H9 (cell line): ENCODE measurements around the gene SCEL. TPM values are rescaled to one million over a fixed set of nuclear protein-coding genes. Genes with fewer than 3 reads are reported as not detected.

ENCODE experiments used
- DNase-seq: peaks from one replicate; pipeline ENCODE4 v3.0.0-alpha.2; 2017
- H2AFZ ChIP-seq: one replicate; pipeline ENCODE4 v1.6.1; 2013; ENCODE audit warnings: mild to moderate bottlenecking, low read length, control low read depth, moderate library complexity
- H2AK5ac ChIP-seq: 2 replicates; pipeline ENCODE4 v1.6.1; 2013; ENCODE audit warnings: low read length, control low read depth, mixed read lengths; ENCODE audit not compliant: insufficient read length
- H2BK120ac ChIP-seq: one replicate; pipeline ENCODE4 v1.6.1; 2013; ENCODE audit warnings: low read depth, mild to moderate bottlenecking, low read length, control low read depth, inconsistent platforms; ENCODE audit not compliant: poor library complexity, severe bottlenecking
- H2BK12ac ChIP-seq: 2 replicates; pipeline ENCODE4 v1.6.1; 2013; ENCODE audit warnings: low read length, control low read depth, mixed read lengths, low read depth; ENCODE audit not compliant: insufficient read length
- H2BK15ac ChIP-seq: 2 replicates; pipeline ENCODE4 v1.6.1; 2013; ENCODE audit warnings: low read depth, low read length, control low read depth
- H2BK20ac ChIP-seq: one replicate; pipeline ENCODE4 v1.6.1; 2013; ENCODE audit warnings: low read depth, mild to moderate bottlenecking, low read length, control low read depth, inconsistent platforms; ENCODE audit not compliant: poor library complexity, severe bottlenecking
- H2BK5ac ChIP-seq: 2 replicates; pipeline ENCODE4 v1.6.1; 2013; ENCODE audit warnings: low read length, control low read depth, mixed read lengths; ENCODE audit not compliant: insufficient read length
- H3K14ac ChIP-seq: 2 replicates; pipeline ENCODE4 v1.6.1; 2013; ENCODE audit warnings: low read length, control low read depth; ENCODE audit not compliant: insufficient read depth
- H3K18ac ChIP-seq: 2 replicates; pipeline ENCODE4 v1.6.1; 2013; ENCODE audit warnings: low read depth, mild to moderate bottlenecking, mixed read lengths, low read length, control low read depth; ENCODE audit not compliant: insufficient read length
- H3K23ac ChIP-seq: 2 replicates; pipeline ENCODE4 v1.6.1; 2013; ENCODE audit warnings: low read length, control low read depth, mixed read lengths, low read depth; ENCODE audit not compliant: insufficient read length
- H3K23me2 ChIP-seq: 2 replicates; pipeline ENCODE4 v1.6.1; 2013; ENCODE audit warnings: low read depth, mild to moderate bottlenecking, mixed read lengths, low read length, control low read depth; ENCODE audit not compliant: insufficient read length, poor library complexity, severe bottlenecking
- H3K27ac ChIP-seq: 2 replicates; pipeline ENCODE4 v1.5.1; 2013; ENCODE audit warnings: low read length, control low read depth, mixed read lengths, low read depth; ENCODE audit not compliant: insufficient read length
- H3K27me3 ChIP-seq: 2 replicates; pipeline ENCODE4 v1.6.1; 2013; ENCODE audit warnings: low read length, control low read depth, inconsistent platforms; ENCODE audit not compliant: insufficient read depth
- H3K4ac ChIP-seq: 2 replicates; pipeline ENCODE4 v1.6.1; 2013; ENCODE audit warnings: low read depth, mild to moderate bottlenecking, control low read depth, inconsistent platforms, low read length, moderate library complexity
- H3K4me1 ChIP-seq: 2 replicates; pipeline ENCODE4 v1.6.1; 2013; ENCODE audit warnings: low read length, control low read depth, inconsistent platforms; ENCODE audit not compliant: insufficient read depth
- H3K4me2 ChIP-seq: 2 replicates; pipeline ENCODE4 v1.6.1; 2013; ENCODE audit warnings: low read length, control low read depth, mixed read lengths; ENCODE audit not compliant: insufficient read length, insufficient read depth
- H3K56ac ChIP-seq: 2 replicates; pipeline ENCODE4 v1.6.1; 2013; ENCODE audit warnings: low read depth, mild to moderate bottlenecking, mixed read lengths, low read length, control low read depth; ENCODE audit not compliant: insufficient read length
- H3K79me1 ChIP-seq: 2 replicates; pipeline ENCODE4 v1.6.1; 2013; ENCODE audit warnings: low read depth, mild to moderate bottlenecking, moderate library complexity, low read length, control low read depth, inconsistent platforms; ENCODE audit not compliant: insufficient read depth, poor library complexity, severe bottlenecking
- H3K79me2 ChIP-seq: 2 replicates; pipeline ENCODE4 v1.6.1; 2013; ENCODE audit warnings: low read length, control low read depth, inconsistent platforms; ENCODE audit not compliant: insufficient read depth
- H3K9ac ChIP-seq: 2 replicates; pipeline ENCODE4 v1.6.1; 2013; ENCODE audit warnings: low read length, control low read depth, mixed read lengths; ENCODE audit not compliant: insufficient read length; ENCODE audit errors: extremely low read depth
- H3K9me3 ChIP-seq: one replicate; pipeline ENCODE4 v1.6.1; 2013; ENCODE audit warnings: low read depth, low read length, inconsistent platforms; ENCODE audit not compliant: control insufficient read depth
- H3T11ph ChIP-seq: one replicate; pipeline ENCODE4 v1.6.1; 2013; ENCODE audit warnings: mild to moderate bottlenecking, low read length, control low read depth, inconsistent platforms
- H4K20me1 ChIP-seq: one replicate; pipeline ENCODE4 v1.6.1; 2013; ENCODE audit not compliant: control insufficient read depth, insufficient read length, insufficient read depth
- H4K5ac ChIP-seq: 2 replicates; pipeline ENCODE4 v1.6.1; 2013; ENCODE audit warnings: low read depth, mild to moderate bottlenecking, mixed read lengths, low read length, control low read depth; ENCODE audit not compliant: insufficient read length
- H4K8ac ChIP-seq: replicated peaks from 2 replicates; pipeline ENCODE4 v1.6.1; 2013; ENCODE audit warnings: low read length, control low read depth, mixed read lengths, low read depth; ENCODE audit not compliant: insufficient read length
- H4K91ac ChIP-seq: 2 replicates; pipeline ENCODE4 v1.6.1; 2013; ENCODE audit warnings: low read depth, mild to moderate bottlenecking, moderate library complexity, mixed read lengths, low read length, control low read depth; ENCODE audit not compliant: insufficient read length
- H3K27ac Mint-ChIP-seq, 3 experiments: 2 replicates in 2 of 3; 3 replicates in 1 of 3; pipeline ENCODE4 v1.8.0; 2020 to 2021; ENCODE audit warnings: mixed read lengths in 3 of 3, mild to moderate bottlenecking in 1 of 3, moderate library complexity in 1 of 3
- H3K27me3 Mint-ChIP-seq: 2 replicates; pipeline ENCODE4 v1.8.0; 2021; ENCODE audit warnings: low read depth, mild to moderate bottlenecking, moderate library complexity, mixed read lengths
- H3K36me3 Mint-ChIP-seq, 3 experiments: 2 replicates in 2 of 3; 3 replicates in 1 of 3; pipeline ENCODE4 v1.8.0; 2020 to 2021; ENCODE audit warnings: low read depth in 3 of 3, mixed read lengths in 3 of 3; ENCODE audit not compliant: insufficient read depth in 1 of 3
- H3K4me1 Mint-ChIP-seq, 2 experiments: 2 replicates each; pipeline ENCODE4 v1.8.0; 2020; ENCODE audit warnings: mixed read lengths in 2 of 2
- H3K4me3 Mint-ChIP-seq, 2 experiments: 2 replicates in 1 of 2; 3 replicates in 1 of 2; pipeline ENCODE4 v1.8.0; 2020 to 2021; ENCODE audit warnings: mild to moderate bottlenecking in 2 of 2, mixed read lengths in 2 of 2, moderate library complexity in 1 of 2
- H3K9me3 Mint-ChIP-seq, 2 experiments: 2 replicates in 1 of 2; 3 replicates in 1 of 2; pipeline ENCODE4 v1.8.0; 2020; ENCODE audit warnings: mild to moderate bottlenecking in 2 of 2, mixed read lengths in 2 of 2, moderate library complexity in 1 of 2
- CTCF ChIP-seq: fragments of 200-600 bp; sonication (generic); conservative IDR thresholded peaks from 3 replicates; pipeline ENCODE4 v1.8.0; 2021; ENCODE audit warnings: antibody characterized with exemption, mild to moderate bottlenecking
- total RNA-seq: library from RNA; stranded (reverse); gene quantifications from 2 replicates; pipeline ENCODE4 v1.2.1, GENCODE V29; 2021

The SCEL gene
- total RNA-seq, 1 experiment from 2014 or later, result not detected

- H2BK12ac ChIP-seq, result no peak overlapping the region
- H3K27ac ChIP-seq, result no peak overlapping the region
- no peak overlapping the region for H2BK120ac ChIP-seq
- Mint-ChIP-seq H3K4me3 (no peak overlapping the region), H3K4me1 (no peaks in the 10 kb centered on the region), H3K36me3 (no peaks in the 10 kb centered on the region), H3K9me3 (no peaks in the 10 kb centered on the region), H3K27ac (no peak overlapping the region), H3K27me3 (no peaks in the 10 kb centered on the region)
- H3T11ph ChIP-seq, result no peak overlapping the region
- H3K4ac ChIP-seq, result no peak overlapping the region
- DNase-seq, result no peak
- H4K91ac ChIP-seq, result no peak overlapping the region
- TF ChIP-seq CTCF, result no peak
- H4K8ac ChIP-seq, result no peak overlapping the region
- H3K18ac ChIP-seq, result no peak overlapping the region
- no peak overlapping the region for H3K14ac ChIP-seq
- no peaks in the 10 kb centered on the region for H3K23me2 ChIP-seq
- no peaks in the 10 kb centered on the region for H3K4me1 ChIP-seq
- no peak overlapping the region for H3K9ac ChIP-seq
- no peak overlapping the region for H3K23ac ChIP-seq
- H4K5ac ChIP-seq, result no peak overlapping the region
- H2AFZ ChIP-seq, result no peak overlapping the region
- H2AK5ac ChIP-seq, result no peak overlapping the region
- no peak overlapping the region for H3K56ac ChIP-seq
- no peaks in the 10 kb centered on the region for H3K27me3 ChIP-seq
- H2BK5ac ChIP-seq, result no peak overlapping the region
- no peaks in the 10 kb centered on the region for H3K79me1 ChIP-seq
- no peak overlapping the region for H2BK15ac ChIP-seq
- no peak overlapping the region for H3K4me2 ChIP-seq
- no peaks in the 10 kb centered on the region for H3K9me3 ChIP-seq
- no peaks in the 10 kb centered on the region for H4K20me1 ChIP-seq
- H2BK20ac ChIP-seq, result no peak overlapping the region
- H3K79me2 ChIP-seq, result no peaks in the 10 kb centered on the region
These were observed 37.7 kb upstream of the SCEL start for GRCh38 chr13:77497835-77498234.
